Stimulated activated memory B cell treated with anti-CD40 and anti-IgM and Interleukin-4, amounts not matched to agents 10 μg/mL and 1 μg/mL and 100 μg/mL, for 72 hours (primary cell): Measurements from ENCODE around the gene DTWD2.

Experiments
- ATAC-seq: fragments of 150-1000 bp; cut with Tn5 transposase; 2 replicates; pipeline ENCODE4 v1.10.0; 2021
- H3K27ac Mint-ChIP-seq: one replicate; pipeline ENCODE4 v1.8.0; 2022; ENCODE audit warnings: mild to moderate bottlenecking, mixed read lengths
- H3K27me3 Mint-ChIP-seq: one replicate; pipeline ENCODE4 v1.8.0; 2022; ENCODE audit warnings: mixed read lengths
- H3K36me3 Mint-ChIP-seq: one replicate; pipeline ENCODE4 v1.8.0; 2022; ENCODE audit warnings: mixed read lengths
- H3K4me1 Mint-ChIP-seq: one replicate; pipeline ENCODE4 v1.8.0; 2022; ENCODE audit warnings: mixed read lengths
- H3K4me3 Mint-ChIP-seq: one replicate; pipeline ENCODE4 v1.8.0; 2022; ENCODE audit warnings: mild to moderate bottlenecking, moderate library complexity, mixed read lengths
- H3K9me3 Mint-ChIP-seq: one replicate; pipeline ENCODE4 v1.8.0; 2022; ENCODE audit warnings: mixed read lengths

DTWD2 gene

GRCh38 chr5:118818604-118819003 is 169.7 kb downstream of the DTWD2 start:
- no peak for ATAC-seq
- H3K36me3 Mint-ChIP-seq: no peaks in the 10 kb centered on the region
- H3K4me1 Mint-ChIP-seq: no peaks in the 10 kb centered on the region
- peaks cover 6% of the 10 kb centered on the region for H3K9me3 Mint-ChIP-seq
- H3K4me3 Mint-ChIP-seq: no peak overlapping the region
- H3K27ac Mint-ChIP-seq: no peak overlapping the region
- no peaks in the 10 kb centered on the region for H3K27me3 Mint-ChIP-seq

GRCh38 chr5:118808441-118808840 is 179.9 kb downstream of the DTWD2 start:
- Mint-ChIP-seq H3K27ac (no peak overlapping the region), H3K36me3 (peaks cover 43% of the 10 kb centered on the region), H3K4me1 (no peaks in the 10 kb centered on the region), H3K4me3 (no peak overlapping the region), H3K27me3 (no peaks in the 10 kb centered on the region), H3K9me3 (peaks cover 23% of the 10 kb centered on the region)
- ATAC-seq: no peak

- Mint-ChIP-seq H3K4me1 (peaks cover 10% of the 10 kb centered on the region), H3K9me3 (peaks cover 16% of the 10 kb centered on the region), H3K36me3 (peaks cover 29% of the 10 kb centered on the region), H3K4me3 (no peak overlapping the region), H3K27ac (no peak overlapping the region), H3K27me3 (no peaks in the 10 kb centered on the region)
- ATAC-seq: no peak
These were observed 181.8 kb downstream of the DTWD2 start for GRCh38 chr5:118806571-118806970.

- Mint-ChIP-seq H3K9me3 (peaks cover 8% of the 10 kb centered on the region), H3K27ac (no peak overlapping the region)
- no peak for ATAC-seq
These were observed 186.0 kb downstream of the DTWD2 start for GRCh38 chr5:118802335-118802734.

GRCh38 chr5:118796081-118796480 is 192.3 kb downstream of the DTWD2 start:
- no peak overlapping the region for H3K27ac Mint-ChIP-seq
- ATAC-seq: no peak
- H3K4me3 Mint-ChIP-seq: no peak overlapping the region
- no peaks in the 10 kb centered on the region for H3K36me3 Mint-ChIP-seq
- H3K27me3 Mint-ChIP-seq: no peaks in the 10 kb centered on the region
- H3K9me3 Mint-ChIP-seq: no peaks in the 10 kb centered on the region
- H3K4me1 Mint-ChIP-seq: no peaks in the 10 kb centered on the region

More at GRCh38 chr5:118802335-118802734, 186.0 kb downstream of the DTWD2 start:
- Mint-ChIP-seq H3K4me3 (no peak overlapping the region), H3K36me3 (peaks cover 13% of the 10 kb centered on the region), H3K27me3 (no peaks in the 10 kb centered on the region), H3K4me1 (peaks cover 10% of the 10 kb centered on the region)

GRCh38 chr5:118794281-118794680 is 194.1 kb downstream of the DTWD2 start:
- Mint-ChIP-seq H3K27ac (no peak overlapping the region), H3K36me3 (no peaks in the 10 kb centered on the region), H3K9me3 (no peaks in the 10 kb centered on the region), H3K4me3 (no peak overlapping the region), H3K4me1 (no peaks in the 10 kb centered on the region), H3K27me3 (no peaks in the 10 kb centered on the region)
- ATAC-seq: no peak

- ATAC-seq: no peak
- no peak overlapping the region for H3K27ac Mint-ChIP-seq
- H3K4me1 Mint-ChIP-seq: no peaks in the 10 kb centered on the region
- H3K4me3 Mint-ChIP-seq: no peak overlapping the region
- H3K9me3 Mint-ChIP-seq: no peaks in the 10 kb centered on the region
- no peaks in the 10 kb centered on the region for H3K27me3 Mint-ChIP-seq
- H3K36me3 Mint-ChIP-seq: no peaks in the 10 kb centered on the region
These were observed 194.7 kb downstream of the DTWD2 start for GRCh38 chr5:118793652-118794051.

GRCh38 chr5:118793091-118793490 is 195.3 kb downstream of the DTWD2 start:
- Mint-ChIP-seq H3K4me1 (no peaks in the 10 kb centered on the region), H3K9me3 (no peaks in the 10 kb centered on the region), H3K27ac (no peak overlapping the region), H3K4me3 (no peak overlapping the region), H3K36me3 (no peaks in the 10 kb centered on the region), H3K27me3 (no peaks in the 10 kb centered on the region)
- ATAC-seq: no peak

GRCh38 chr5:118791926-118792734 is 196.2 kb downstream of the DTWD2 start:
- no peaks in the 10 kb centered on the region for H3K4me1 Mint-ChIP-seq
- no peaks in the 10 kb centered on the region for H3K9me3 Mint-ChIP-seq
- peak; percentile 56 for ATAC-seq
- no peaks in the 10 kb centered on the region for H3K27me3 Mint-ChIP-seq
- H3K4me3 Mint-ChIP-seq: no peak overlapping the region
- no peak overlapping the region for H3K27ac Mint-ChIP-seq
- H3K36me3 Mint-ChIP-seq: no peaks in the 10 kb centered on the region

- Mint-ChIP-seq H3K27me3 (no peaks in the 10 kb centered on the region), H3K27ac (no peak overlapping the region), H3K4me1 (no peaks in the 10 kb centered on the region), H3K4me3 (no peak overlapping the region), H3K36me3 (no peaks in the 10 kb centered on the region), H3K9me3 (no peaks in the 10 kb centered on the region)
- ATAC-seq: no peak
These were observed 199.0 kb downstream of the DTWD2 start for GRCh38 chr5:118789366-118789765.

- no peak for ATAC-seq
These were observed 200.0 kb downstream of the DTWD2 start for GRCh38 chr5:118788351-118788750.

More at GRCh38 chr5:118788351-118788750, 200.0 kb downstream of the DTWD2 start:
- H3K27me3 Mint-ChIP-seq: peaks cover 3% of the 10 kb centered on the region
- no peaks in the 10 kb centered on the region for H3K36me3 Mint-ChIP-seq
- H3K9me3 Mint-ChIP-seq: no peaks in the 10 kb centered on the region
- no peak overlapping the region for H3K27ac Mint-ChIP-seq
- no peaks in the 10 kb centered on the region for H3K4me1 Mint-ChIP-seq
- H3K4me3 Mint-ChIP-seq: no peak overlapping the region
